ENCODE data around the gene KLHL20.
"Not testable (repeated sequence)": the region's sequence is repeated elsewhere in the genome, so short reads cannot be mapped to it uniquely, and the experiment has no call there.

Gene KLHL20

DNA sequence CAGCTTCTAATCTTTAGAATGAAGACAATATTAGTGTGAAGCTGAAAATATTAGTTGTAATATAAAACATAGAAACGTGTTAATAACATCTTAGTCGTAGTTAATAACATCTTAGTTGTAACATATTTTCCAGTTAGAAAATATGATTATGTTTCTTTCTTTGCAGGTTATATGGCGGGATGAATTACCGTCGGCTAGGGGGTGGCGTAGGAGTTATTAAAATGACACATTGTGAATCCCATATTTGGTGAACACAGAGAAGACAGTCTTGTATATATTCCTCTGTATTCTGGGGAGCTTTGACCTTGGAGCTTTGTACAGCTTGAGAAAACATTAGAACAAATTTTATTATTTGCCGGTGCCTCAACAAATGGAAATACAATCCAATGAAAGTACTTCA lies 70.2 kb downstream of the KLHL20 start:
- TF ChIP-seq, protein P1, sequence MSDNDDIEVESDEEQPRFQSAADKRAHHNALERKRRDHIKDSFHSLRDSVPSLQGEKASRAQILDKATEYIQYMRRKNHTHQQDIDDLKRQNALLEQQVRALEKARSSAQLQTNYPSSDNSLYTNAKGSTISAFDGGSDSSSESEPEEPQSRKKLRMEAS (IDR thresholded peaks at IDR 0.05; ENCODE audit: low read depth, low read length): no peak
- TF ChIP-seq POLR2A (IDR thresholded peaks at IDR 0.05; ENCODE audit: extremely low read depth, insufficient read length): no peak
- TF ChIP-seq, protein P2, sequence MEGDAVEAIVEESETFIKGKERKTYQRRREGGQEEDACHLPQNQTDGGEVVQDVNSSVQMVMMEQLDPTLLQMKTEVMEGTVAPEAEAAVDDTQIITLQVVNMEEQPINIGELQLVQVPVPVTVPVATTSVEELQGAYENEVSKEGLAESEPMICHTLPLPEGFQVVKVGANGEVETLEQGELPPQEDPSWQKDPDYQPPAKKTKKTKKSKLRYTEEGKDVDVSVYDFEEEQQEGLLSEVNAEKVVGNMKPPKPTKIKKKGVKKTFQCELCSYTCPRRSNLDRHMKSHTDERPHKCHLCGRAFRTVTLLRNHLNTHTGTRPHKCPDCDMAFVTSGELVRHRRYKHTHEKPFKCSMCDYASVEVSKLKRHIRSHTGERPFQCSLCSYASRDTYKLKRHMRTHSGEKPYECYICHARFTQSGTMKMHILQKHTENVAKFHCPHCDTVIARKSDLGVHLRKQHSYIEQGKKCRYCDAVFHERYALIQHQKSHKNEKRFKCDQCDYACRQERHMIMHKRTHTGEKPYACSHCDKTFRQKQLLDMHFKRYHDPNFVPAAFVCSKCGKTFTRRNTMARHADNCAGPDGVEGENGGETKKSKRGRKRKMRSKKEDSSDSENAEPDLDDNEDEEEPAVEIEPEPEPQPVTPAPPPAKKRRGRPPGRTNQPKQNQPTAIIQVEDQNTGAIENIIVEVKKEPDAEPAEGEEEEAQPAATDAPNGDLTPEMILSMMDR (IDR thresholded peaks at IDR 0.05; ENCODE audit: low read depth, low read length): no peak
- no peak for TF ChIP-seq MYC (IDR thresholded peaks at IDR 0.05; ENCODE audit: low read depth, low read length)
- no peak for DNase-seq (ENCODE audit: low read depth)
- H3K4me3 ChIP-seq (ENCODE audit: low read depth, low read length): no peak overlapping the region

DNA sequence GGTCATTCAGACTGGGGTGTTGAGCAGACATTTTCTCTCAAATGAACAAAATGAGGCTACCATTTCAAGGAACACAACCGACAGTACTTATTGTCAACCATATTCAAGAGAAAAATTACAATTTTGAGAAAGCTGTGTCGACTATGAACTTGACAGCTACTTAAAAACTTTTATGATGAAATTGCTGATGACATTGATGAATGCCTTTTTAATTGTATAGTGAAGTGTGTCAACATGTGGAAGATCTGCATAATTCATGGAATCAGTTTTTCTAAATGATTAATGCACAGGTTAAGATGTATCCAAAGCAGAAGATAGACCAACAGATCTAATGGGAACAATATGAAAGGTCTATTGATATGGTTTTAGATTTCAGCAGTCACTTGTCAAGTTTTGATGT lies 75.1 kb downstream of the KLHL20 start:
- no peak for DNase-seq (ENCODE audit: low read depth)
- TF ChIP-seq, protein P1 (IDR thresholded peaks at IDR 0.05; ENCODE audit: low read depth, low read length): no peak
- TF ChIP-seq, protein P2 (IDR thresholded peaks at IDR 0.05; ENCODE audit: low read depth, low read length): no peak
- TF ChIP-seq POLR2A (IDR thresholded peaks at IDR 0.05; ENCODE audit: extremely low read depth, insufficient read length): no peak
- TF ChIP-seq MYC (IDR thresholded peaks at IDR 0.05; ENCODE audit: low read depth, low read length): no peak
- no peak overlapping the region for H3K4me3 ChIP-seq (ENCODE audit: low read depth, low read length)

DNA sequence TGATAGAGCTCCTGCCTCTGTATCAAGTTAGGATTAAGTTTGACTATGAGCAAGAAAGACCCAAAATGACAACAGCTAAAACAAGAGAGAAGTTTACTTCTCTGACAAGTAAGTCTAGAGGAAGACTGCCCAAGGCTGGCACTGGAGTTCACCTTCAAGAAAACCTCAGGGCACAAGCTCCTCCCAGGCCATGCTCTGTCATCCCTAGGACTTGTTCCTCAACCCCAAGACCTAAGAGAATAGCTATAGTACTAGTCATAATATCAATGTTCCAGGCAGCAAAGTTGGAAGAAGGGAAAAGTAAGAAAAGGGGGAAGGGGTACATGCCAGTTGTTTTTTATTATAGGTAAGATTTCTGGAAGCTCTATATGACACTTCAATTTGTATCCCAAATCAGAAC lies 83.3 kb downstream of the KLHL20 start:
- TF ChIP-seq, protein P2 (IDR thresholded peaks at IDR 0.05; ENCODE audit: low read depth, low read length): no peak
- TF ChIP-seq MYC (IDR thresholded peaks at IDR 0.05; ENCODE audit: low read depth, low read length): no peak
- TF ChIP-seq, protein P1 (IDR thresholded peaks at IDR 0.05; ENCODE audit: low read depth, low read length): no peak
- TF ChIP-seq POLR2A (IDR thresholded peaks at IDR 0.05; ENCODE audit: extremely low read depth, insufficient read length): no peak
- no peak overlapping the region for H3K4me3 ChIP-seq (ENCODE audit: low read depth, low read length)
- DNase-seq (ENCODE audit: low read depth): no peak

DNA sequence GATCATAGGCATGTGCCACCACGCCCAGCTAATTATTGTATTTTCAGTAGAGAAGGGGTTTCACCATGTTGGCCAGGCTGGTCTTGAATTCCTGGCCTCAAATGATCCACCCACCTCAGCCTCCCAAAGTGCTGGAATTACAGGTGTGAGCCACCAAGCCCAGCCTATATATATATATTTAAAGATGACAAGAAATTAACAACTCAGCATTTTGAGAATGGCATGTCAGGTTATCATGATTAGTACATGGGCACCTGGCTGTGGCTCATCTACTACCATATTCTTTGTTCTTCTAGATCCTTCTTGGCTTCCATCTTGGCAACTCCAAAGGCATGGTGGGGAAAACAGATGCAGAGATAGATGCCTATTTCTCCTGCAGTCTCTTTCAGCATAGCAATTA lies 85.2 kb downstream of the KLHL20 start:
- DNase-seq (ENCODE audit: low read depth): not testable (repeated sequence)

DNA sequence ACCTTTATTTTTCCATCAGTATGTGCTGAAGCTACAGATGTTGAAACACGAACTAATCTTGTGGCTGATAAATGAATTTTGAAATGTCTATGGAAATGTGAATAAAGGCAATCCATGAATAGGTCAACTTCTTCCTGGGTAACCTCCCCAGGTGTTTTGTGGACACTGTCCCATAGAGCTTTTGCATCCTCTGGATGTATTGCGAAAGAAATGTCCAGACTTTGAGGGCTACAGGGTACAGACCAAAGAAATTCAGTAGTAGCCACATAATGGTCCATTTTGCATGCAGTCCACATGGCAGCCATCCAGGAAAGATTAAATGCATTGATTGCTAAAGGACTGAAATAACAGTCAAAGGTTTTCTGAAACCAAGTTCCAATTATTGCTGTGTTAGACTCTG lies 88.2 kb downstream of the KLHL20 start:
- no peak for TF ChIP-seq MYC (IDR thresholded peaks at IDR 0.05; ENCODE audit: low read depth, low read length)
- no peak for TF ChIP-seq POLR2A (IDR thresholded peaks at IDR 0.05; ENCODE audit: extremely low read depth, insufficient read length)
- TF ChIP-seq, protein P2 (IDR thresholded peaks at IDR 0.05; ENCODE audit: low read depth, low read length): no peak
- TF ChIP-seq, protein P1 (IDR thresholded peaks at IDR 0.05; ENCODE audit: low read depth, low read length): no peak
- H3K4me3 ChIP-seq (ENCODE audit: low read depth, low read length): no peak overlapping the region
- no peak for DNase-seq (ENCODE audit: low read depth)

More for the DNA sequence above, 85.2 kb downstream of the KLHL20 start:
- not testable (repeated sequence) for H3K4me3 ChIP-seq (ENCODE audit: low read depth, low read length)

DNA sequence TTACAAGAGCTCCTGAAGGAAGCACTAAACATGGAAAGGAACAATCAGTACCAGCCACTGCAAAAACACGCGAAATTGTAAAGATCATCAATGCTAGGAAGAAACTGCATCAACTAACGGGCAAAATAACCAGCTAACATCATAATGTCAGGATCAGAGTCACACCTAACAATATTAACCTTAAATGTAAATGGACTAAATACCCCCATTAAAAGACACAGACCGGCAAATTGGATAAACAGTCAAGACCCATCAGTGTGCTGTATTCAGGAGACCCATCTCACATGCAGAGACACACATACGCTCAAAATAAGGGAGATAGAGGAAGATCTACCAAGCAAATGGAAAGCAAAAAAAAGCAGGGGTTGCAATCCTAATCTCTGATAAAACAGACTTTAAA lies 98.9 kb downstream of the KLHL20 start:
- H3K4me3 ChIP-seq (ENCODE audit: low read depth, low read length); DNase-seq (ENCODE audit: low read depth): not testable (repeated sequence)

DNA sequence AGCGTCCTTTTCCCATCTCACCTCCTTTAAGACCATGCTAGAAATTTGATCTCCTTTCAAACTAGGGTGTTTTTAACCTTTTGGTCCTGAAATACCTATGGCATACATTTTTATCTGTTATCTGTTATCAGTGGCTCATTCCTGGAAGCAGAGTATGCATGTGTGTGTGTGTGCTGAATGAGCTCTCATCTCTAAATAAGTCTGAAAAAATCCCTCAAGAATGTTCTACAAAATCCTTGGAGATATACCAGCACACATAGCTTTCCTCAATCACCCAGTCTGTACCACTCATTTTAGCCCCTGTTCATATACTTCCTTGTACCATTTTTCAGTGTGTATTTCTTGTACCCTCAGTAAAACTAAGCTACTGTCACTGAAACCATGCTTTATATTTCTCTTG lies 103.7 kb downstream of the KLHL20 start:
- H3K4me3 ChIP-seq (ENCODE audit: low read depth, low read length): no peak overlapping the region
- TF ChIP-seq POLR2A (IDR thresholded peaks at IDR 0.05; ENCODE audit: extremely low read depth, insufficient read length) (no peak), MYC (IDR thresholded peaks at IDR 0.05; ENCODE audit: low read depth, low read length) (no peak)
- TF ChIP-seq, protein P1 (IDR thresholded peaks at IDR 0.05; ENCODE audit: low read depth, low read length): no peak
- TF ChIP-seq, protein P2 (IDR thresholded peaks at IDR 0.05; ENCODE audit: low read depth, low read length): no peak
- DNase-seq (ENCODE audit: low read depth): no peak

Measured in NB4 (cell line).